NCI-H1694 treated with DMSO at 0.1 percent for 48 hours (cell line): Measurements from ENCODE around the gene TXNDC11.
A peak's percentile ranks its signal among the peaks of the same experiment; 100 is the strongest.

Experiments used
- DNase-seq: peaks from one replicate; lab custom pipeline; 2025; lab: John Stamatoyannopoulos, UW

The TXNDC11 gene

DNA sequence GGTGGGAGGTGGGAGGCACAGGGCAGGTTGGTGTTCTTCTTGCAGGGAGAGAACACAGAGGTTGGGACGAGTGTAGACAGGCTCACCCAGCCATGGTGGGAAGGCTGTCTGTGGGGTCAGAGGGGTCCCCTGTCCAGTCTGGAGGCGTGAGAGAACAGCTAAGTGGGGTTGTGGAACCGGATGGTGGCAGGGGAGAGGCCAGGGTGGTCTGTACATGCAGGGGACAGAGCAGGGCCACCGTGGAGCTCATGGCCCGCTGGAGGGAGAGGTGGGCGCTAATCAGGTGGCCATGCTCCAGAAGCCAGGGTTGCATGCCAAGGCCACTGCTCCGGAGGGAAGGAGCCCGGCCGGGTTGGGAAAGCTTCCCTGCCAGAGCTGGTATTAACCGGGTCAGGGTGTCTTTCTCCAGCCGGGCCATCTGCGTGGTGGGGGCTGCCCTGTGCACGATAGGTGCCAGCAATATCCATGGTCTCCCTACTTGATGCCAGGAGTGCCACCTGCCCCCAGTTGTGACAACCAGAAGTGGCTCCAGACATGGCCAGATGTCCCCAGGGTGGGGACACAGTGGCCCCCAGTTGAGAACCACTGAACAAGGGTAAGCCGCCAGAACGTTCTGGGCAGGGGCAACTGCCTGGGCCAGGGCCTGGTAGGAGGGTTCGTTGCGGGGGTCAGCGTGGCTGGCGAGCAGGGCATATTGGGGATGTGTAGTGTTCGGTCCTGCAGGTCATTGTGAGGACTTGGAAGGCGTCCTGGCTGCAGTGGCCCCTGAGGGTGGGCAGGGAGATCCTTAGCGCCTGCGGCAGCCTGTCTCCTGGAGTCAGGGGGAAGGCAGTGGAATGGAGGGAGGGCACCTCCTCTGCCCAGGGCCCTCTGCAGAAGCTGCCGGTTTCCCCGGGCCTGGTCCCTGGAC, 69.3 kb downstream of the TXNDC11 start:
- DNase-seq: no peak

DNA sequence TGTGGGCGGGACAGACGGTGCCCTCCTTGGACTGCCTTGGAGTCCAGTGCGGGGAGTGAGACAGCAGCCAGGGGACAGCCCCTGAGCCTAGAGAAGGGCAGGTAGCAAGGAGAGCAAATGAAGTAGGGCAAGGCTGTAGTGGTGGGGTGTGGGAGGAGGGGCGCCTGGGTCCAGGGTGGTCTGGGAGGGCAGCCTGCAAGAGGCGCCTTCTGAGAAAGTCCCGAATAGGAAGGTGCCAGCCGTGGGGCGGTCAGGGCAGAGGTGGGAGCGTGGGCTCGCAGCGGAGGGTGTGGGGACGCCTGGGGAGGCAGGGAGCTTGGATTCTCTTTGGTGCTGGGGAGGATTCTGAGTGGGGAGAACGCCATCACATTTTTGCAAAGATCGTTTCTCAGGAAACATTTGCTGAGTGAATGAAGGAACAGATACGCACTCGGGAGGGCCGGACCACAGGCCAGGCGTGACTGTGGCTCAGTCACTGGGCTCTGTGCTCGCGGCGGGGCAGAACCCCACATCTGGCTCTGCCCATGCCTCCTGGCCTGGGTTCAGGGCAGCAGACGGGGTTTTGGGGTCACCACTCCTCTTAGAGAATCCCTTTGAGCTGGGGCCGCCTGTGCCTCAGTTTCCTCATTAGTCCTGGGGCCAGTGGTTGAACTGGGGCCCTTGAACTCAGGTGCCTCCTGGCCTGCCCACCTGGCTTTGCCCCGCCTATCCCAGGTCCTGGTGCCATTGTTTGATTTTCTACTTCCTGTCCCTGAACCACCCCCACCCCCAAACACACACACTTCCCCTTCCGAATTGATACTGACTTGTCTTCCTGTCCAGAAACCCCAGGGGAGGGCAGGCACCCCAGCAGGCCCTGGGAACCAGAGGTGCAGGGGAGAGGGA, 70.2 kb downstream of the TXNDC11 start:
- no peak for DNase-seq

DNA sequence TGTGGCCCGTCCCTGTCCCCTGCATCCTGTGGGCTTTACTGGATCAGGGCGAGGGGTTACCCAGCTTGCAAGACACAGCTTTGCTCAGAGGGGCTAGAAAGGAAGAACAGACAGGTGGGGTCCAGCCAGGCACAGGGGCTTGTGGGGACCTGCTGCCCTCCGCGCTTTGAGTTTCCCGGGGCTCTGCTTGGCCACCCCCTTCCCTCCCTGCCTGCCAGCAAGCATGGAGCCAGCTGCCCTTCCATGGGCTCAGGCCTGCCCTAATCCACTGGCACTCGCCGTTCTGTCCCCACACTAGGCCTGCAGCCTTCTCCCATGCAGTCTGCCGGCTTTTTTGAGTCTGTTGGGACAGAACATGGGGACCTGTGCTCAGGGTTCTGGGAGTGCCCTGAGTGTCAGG, 71.0 kb downstream of the TXNDC11 start:
- no peak for DNase-seq

DNA sequence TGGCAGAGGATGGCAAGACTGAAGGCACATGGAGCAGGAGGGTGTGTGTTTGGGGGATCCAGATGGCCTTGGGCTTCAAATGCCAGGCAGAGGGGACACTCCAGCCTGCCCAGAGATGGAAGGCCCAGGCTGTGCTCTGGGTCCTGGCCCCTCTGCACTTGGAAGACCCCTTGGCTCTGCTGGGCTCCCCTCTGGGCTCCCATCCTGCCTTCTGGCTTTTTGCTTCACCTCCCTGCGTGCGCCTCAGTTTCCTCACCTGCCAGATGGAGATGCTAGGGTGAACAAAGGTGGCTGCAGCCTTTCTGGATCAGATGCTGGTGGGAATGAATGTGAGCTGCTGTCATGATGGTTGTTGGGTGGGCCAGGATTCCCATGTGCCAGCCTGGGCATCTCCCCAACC, 71.4 kb downstream of the TXNDC11 start:
- DNase-seq: no peak

DNA sequence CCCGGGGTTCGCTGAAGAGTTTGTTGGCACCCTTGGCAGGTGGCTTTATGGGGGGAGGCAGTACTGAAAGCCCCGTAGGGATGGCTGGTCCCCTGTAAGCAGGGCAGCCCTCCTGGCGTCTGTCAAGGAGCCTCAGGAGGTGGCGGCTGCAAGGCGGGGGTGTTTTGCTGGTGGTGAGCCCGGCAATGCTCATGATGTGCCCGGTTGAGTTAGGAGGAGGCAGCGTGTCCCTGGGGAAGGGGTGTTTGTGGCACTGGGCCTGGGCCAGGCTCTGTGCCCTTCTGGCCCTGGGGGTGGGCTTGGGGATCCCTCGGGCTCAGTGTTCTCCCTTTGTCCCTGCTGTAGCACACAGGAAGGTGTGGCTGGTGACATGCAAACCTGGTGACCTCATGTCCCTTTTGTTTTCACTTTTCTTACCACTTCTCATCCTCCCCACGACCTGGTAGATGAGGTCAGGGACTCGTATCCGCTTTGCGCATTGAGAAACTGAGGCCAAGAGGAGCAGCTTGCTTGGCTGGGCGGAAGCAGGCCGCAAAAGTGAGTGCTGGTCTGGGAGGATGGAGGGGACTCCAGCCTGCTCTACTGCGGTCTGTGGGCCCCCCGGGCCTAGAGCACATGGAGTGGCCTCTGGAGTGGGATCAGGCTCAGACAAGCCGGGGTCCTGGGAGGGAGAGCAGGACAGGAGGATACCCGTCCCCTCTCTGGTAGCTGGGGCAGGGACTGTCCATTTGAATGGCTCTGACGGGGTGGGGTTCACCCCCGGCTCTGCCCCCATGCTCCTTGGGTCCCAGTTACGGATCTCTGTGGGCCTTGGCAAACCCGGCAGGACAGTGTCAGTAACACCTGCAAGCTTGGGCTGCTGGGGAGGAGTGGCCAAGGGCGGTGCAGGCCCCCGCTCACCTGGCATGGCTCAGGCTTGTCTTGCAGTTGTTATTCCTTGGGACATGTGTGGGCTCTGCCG, 72.2 kb downstream of the TXNDC11 start:
- no peak for DNase-seq

DNA sequence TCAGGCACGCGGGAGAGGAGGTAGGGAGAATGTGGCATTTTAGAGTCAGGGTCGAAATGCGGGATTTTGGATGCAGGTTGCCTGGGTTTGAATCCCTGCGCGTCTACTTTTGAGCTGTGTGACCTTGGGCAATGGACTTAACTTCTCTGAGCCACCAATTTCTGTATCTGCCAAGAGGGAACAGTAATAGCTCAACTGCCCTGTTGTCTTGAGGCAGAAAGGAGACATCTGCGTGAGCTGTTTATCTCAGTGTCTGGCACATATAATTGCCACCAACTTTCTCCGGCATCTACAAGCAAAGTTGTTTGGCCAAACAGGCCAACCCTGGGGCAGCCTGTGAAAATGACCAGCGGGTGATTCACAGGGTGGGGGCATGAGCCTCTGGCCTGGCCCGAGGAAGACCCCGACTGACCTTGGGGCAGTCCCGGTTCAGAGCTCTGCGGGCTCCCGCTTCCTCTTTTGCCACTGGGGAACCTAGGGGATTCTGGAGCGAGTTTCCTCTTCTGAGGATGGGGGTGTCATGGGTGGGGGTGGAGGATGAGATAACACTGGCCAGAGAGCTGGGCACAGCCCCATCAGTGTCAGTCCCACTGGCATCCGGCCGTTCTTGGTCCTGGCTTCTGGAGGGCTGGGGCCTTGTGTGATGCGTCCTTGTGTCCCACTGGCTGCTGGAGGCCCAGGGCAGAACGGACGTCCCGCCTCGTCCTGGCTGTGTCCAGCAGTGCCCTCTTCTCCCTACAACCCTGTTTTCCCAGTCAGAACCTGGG, 73.1 kb downstream of the TXNDC11 start:
- no peak for DNase-seq

DNA sequence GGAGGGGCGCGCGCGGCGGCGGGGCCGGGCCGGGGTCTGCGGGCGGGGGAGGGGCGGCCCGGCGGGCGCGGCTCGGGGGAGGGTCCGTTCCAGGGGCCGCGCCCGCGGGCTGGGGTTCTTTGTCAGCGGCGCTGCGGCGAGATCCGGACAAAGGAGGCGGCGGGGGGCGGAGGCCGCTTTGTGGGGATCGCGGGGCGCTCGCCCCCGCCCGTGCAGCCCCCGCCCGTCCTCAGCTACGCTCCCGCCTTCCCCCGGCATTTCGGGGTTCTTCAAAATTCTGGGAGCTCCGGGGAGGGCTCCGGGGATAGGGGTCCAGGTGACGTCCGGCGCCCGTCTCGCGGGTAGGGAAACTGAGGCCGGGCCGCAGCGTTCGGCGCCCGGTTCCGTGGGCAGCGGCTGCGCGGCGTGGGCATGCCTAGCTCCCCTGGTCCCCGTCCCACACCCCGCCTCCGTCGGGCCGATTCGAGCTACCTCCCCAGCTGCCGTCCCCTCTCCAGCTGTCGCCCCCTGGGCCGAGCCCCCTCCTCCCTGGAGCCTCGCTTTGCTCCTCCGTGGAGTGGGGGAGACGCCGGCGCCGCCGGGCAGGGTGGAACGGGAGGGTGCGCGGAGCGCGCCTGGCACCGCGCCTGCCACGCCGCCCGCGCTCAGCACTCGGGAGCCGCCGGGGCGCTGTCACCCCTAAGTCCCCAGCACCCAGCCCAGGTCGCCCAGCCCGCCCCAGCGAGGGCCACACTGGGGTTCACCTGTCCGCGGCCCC, 73.9 kb downstream of the TXNDC11 start:
- DNase-seq: no peak

DNA sequence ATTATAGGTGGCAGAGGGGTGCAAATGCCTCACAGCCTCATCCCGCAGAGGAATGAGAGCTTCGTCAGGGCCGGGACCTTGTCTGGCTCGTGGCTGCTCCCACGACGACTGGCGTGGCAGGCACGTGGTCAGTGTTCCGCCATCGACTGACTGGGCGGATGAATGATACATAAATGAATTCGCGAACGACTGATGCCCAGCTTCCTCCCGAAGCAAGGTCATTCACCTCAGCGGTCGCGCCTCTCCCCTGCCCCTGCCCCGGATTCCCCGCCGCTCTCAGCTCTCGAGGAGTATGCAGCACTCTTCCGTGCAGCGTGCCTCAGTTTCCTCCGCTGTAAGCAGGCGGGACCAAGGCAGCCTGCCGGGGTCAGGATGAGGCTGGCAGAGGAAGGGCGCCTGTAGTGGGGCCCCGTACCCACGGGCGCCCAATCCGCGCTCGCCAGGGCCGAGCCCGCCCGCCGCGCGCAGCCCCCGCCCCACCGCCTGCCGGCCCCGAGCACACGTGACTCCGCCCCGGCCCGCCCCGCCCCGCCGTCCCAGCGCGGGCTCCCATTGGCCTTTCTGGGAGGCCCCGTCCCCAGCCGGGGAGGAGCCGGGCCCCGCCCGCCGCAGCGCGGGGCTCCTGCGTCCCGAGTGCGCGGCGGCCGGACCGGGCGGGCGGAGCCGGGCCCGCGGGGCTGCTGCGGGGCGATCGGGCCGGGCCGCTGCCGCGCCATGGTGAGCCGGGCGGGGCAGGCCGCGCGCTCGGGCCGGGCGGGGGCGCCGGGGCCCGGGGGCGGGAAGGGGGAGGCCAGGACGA, 74.6 kb downstream of the TXNDC11 start, which contains the start of gene SNN:
SNN (plus strand) TSS at position 632 of the 799 bp plus-strand sequence. CDS start 7,605 bp downstream, outside the sequence.
- peak; percentile 44 for DNase-seq

DNA sequence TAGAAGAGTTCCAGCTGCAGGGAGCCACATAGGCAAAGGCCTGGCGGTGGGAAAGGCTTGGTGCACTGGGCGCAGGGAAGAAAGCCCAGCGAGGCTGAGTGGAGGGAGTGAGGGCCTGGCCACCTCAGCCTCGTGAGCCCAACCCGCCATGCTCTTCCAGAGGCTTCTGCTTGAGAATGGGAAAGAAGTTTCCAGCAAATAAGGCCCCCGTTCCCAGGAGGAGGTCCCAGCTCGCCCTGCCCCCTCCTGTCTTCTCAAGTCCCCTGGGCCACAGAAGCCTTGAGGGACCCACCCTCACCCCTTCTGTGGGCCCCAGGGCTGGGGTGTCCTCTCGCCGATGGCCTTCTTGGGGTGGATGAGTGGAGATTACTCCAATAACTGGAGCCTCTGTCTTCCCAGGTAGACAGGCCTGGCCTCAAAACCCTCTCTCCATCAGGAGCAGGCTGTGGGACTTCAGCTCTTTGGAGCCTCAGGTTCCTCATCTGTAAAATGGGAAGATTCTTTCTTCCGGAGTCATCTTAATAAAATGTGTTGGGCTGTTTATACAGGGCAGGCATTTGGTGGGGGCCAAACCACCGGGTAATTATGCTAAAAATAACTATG, 75.3 kb downstream of the TXNDC11 start:
- DNase-seq: no peak

DNA sequence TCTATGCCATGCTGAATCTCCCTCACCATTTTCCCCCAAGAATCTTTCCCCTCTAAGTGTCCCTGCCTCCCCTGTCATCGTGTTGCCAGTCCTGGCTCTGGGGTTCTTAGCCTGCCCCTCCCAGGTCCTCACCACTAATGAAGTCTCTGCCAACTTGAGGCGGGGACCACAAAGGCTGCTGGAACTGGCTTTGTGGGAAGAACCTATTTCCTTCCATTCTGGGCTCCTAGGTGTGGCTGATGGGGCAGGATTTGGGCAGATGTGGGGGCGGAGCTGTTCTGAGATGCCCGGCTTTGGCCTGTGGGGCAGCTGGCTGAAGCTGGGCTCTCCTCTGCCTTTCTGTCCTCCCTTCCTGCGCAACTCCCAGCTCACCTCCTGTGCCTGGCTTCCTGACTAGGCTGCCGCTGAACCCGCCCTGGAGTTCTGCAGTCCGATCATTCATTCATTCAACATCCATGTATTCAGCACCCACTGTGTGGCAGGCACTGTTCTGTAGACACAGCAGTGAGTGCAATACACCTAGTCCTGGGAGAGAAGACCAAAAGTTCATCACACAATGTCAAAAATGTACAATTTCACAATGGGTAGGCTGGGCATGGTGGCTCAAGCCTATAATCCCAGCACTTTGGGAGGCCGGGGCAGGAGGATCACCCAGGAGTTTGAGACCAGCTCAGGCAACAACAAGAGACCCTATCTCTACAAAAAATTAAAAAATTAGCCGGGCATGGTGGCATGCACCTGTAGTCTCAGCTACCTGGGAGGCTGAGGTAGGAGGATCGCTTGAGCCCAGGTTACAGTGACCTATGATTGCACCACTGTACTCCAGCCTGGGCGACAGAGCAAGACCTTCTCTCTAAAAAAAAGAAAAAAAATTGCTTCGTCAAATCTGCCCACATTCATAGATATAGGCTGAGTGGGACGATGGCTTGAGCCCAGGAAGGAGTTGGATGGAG, 76.3 kb downstream of the TXNDC11 start:
- DNase-seq: no peak

DNA sequence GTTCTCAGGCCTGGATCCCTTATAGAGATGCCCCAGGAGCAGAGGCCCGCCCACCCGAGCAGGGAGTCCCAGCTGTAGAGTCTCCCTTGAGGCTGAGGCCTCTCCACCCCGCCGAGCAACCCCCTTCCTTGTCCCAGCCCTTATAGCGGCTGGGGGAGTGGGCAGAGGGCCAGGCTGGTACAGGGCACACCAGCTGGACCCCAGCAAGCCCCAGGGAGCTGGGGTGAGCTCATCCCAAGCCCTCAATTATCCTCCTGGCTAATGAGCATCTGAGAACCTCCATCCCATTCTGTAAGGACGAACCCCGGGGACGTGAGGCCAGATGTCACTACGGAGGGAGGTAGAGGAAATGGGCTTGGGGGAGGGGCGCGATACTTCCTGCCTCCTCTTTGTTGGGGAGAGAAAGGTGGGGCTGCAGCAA, 77.6 kb downstream of the TXNDC11 start:
- DNase-seq: peak; percentile 85

DNA sequence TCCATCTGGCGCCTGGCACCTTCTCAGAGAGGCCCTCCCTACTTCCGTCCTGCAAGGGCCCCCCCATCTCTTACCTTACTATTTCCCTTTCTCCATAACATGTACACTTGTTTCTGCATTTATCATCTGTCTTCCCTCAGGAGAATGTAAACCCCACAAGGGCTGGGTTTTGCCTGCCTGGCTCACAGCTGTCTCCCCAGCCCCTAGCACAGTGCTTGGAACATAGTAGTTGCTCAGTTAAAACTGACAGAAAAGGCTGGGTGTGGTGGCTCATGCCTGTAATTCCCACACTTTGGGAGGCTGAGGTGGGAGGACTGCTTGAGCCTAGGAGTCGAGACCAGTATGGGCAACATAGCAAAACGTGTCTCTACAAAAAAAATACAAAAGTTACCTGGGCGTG, 80.1 kb downstream of the TXNDC11 start:
- no peak for DNase-seq

DNA sequence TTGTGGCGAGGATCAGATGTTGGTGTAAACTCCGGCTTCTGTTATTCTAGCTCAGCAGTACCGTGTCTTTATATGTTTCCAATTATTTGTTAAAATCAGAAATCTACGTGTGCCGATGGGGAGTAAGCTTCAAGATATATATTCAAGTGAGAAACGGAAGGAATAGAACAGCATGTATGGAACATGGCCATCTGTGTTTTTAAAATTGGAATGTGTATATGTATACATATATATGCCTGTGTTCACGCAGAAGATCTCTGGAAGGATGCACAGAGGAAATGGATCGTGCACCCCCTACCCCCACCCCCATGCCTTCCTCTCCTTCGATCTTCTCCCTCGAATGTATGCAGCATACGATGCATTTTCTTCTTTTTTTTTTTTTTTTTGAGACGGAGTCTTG, 82.1 kb downstream of the TXNDC11 start:
- no peak for DNase-seq

DNA sequence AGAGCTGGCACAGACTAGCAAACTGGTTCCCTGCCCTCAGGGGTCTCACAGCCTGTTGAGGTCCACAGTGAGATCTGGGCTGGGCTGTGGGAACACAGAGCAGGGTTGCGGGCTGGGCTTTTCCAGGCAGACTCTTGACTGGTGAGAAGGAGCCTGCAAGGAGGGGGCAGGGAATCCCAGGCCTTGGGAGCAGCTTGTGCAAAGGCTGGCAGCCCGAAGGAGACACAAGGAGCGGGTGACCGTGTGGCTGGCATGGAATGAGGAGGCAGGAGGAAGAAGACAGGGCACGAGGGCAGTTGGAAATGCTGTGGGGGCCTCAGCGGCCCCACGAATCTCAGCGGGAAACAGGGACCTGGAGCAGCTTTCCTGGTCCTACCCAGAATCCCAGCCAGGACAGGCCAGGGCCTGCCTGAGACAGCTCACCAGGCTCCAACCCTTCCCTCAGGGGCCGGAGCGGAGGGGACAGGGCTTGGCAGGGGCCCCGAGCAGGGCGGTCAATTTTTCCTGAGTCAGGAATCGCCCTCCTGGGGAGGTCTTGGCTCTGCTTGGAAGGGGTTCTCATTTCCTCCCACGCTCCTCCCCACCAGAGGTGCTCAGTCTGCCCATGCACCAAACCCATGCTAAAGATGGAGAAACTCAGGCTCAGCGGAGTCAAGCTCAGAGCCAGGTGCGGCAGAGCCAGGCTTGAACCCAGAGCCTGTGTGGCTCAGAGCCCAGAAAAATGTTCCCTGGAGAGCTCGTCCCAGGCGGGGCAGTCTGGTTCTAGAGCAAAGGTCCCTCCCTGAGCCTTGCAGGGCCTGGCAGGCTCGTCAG, 83.6 kb downstream of the TXNDC11 start:
- no peak for DNase-seq

DNA sequence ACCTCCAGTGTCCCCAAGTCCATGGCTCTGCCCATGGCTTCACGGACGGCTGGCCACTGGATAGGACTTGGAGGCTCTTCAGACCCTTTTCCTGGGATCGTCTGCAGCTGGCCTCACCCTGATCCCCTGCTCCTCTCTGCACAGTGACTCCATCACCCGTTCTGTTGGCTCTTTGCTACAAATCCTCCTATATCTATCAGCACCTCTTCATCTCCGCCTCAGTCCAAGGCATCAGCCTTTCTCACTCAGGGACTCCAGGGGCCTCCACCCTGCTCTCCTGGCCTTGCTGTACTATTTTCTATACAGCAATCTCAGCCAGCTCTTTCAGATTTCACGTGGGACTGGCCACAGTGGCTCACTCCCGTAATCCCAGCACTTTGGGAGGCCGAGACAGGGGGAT, 85.1 kb downstream of the TXNDC11 start:
- no peak for DNase-seq

DNA sequence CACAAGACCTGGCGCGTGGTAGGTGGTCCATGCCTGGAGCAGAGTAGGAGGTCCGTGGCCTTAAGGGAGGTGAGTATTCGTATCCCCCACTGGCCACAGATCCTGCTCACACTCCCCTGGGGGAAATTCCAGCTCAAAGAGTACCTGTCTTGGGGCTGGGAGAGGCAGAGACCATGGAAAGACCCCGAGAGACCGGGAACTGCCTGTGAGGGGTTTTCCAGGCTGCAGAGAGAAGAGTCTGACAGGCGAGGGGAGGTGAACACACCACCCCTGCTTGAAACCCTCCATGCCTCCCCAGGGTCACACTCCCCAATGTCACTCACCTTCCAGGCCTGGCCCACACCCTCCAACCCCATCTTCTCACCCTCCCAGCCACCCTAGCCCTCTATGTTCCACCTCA, 87.0 kb downstream of the TXNDC11 start:
- DNase-seq: no peak

DNA sequence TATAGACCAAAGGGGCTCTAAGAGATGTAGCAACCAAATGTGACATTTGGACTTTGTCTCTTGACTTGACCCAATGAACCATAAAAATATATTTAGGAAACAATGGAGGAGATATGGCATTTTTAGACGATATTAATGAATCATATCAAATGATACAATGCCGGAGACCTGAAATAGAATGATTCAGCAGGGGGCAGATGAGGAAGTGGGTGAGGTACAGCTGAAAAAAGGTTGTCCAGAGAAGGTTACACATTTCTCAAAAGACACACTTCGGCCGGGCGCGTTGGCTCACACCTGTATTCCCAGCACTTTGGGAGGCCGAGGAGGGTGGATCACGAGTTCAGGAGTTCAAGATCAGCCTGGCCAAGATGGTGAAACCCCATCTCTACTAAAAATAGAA, 90.9 kb downstream of the TXNDC11 start:
- no peak for DNase-seq
